Ovary (tissue), 9 donors: ENCODE measurements around the gene ME3. TPM values are rescaled to one million over a fixed set of nuclear protein-coding genes. Genes with fewer than 3 reads are reported as not detected.

Source experiments
- DNase-seq, 5 donors: peaks; one replicate each; pipeline ENCODE4 v3.0.0-alpha.2; 2019 to 2020
- H3K27ac ChIP-seq, 2 donors: fragments of 200-600 bp; one replicate each; pipeline versions ENCODE4 v1.5.1 to v1.8.0; 2019 to 2022
- H3K27me3 ChIP-seq: fragments of 200-600 bp; one replicate; pipeline ENCODE4 v1.8.0; 2022
- H3K36me3 ChIP-seq: fragments of 200-600 bp; sonication (generic); one replicate; pipeline ENCODE4 v1.5.1; 2019
- H3K4me1 ChIP-seq: one replicate; pipeline ENCODE4 v1.8.1; 2013; ENCODE audit warnings: mild to moderate bottlenecking, moderate library complexity; ENCODE audit not compliant: insufficient read depth
- H3K4me3 ChIP-seq: fragments of 200-600 bp; sonication (generic); one replicate; pipeline ENCODE4 v1.5.1; 2017
- H3K9me3 ChIP-seq, 2 donors: fragments of 200-600 bp in 1 of 2; sonication (generic) in 1 of 2; one replicate each; pipeline versions ENCODE4 v1.5.1 to v1.8.1; 2013 to 2019; ENCODE audit warnings: mild to moderate bottlenecking in 1 of 2, moderate library complexity in 1 of 2
- EP300 ChIP-seq: sonication (generic); formaldehyde crosslinking; IDR thresholded peaks from one replicate; pipeline ENCODE4 v1.6.1; 2017; ENCODE audit warnings: antibody characterized with exemption
- POLR2A ChIP-seq: fragments of 450-650 bp; IDR thresholded peaks from one replicate; pipeline ENCODE4 v1.6.1; 2017; ENCODE audit warnings: antibody characterized with exemption, mild to moderate bottlenecking, moderate library complexity
- WGBS, 3 donors: extraction: QIAGEN DNeasy Blood & Tissue Kit in 1 of 3; methylation state at CpG; one replicate each; pipeline versions ENCODE4 v1.1.5 to v1.1.7; 2013 to 2017; 5-methylcytosine and 5-hydroxymethylcytosine counted together
- intact Hi-C, 4 donors: fragments of 100-400 bp; cut with DNase I; formaldehyde crosslinking; loops; one replicate each; pipeline versions ENCODE4 v1.11.0 to v1.15.1; 2022 to 2023
- polyA plus RNA-seq, 2 donors: library from polyadenylated mRNA; stranded (reverse); fragments of 200-250 nt in 1 of 2; fragments of 350-450 nt in 1 of 2; fragmentation: Illumina TruSeq in 1 of 2; extraction: RNeasy Lipid Tissue Mini Kit (QIAGEN cat#74804) in 1 of 2; gene quantifications; one replicate each; pipeline ENCODE4 v1.2.3, GENCODE V29; 2013 to 2014
- total RNA-seq, 7 donors: library from RNA; depleted of rRNA in 2 of 7; stranded (reverse); fragments of >200 nt in 2 of 7; fragmentation: NEBNext Ultra II Directional in 3 of 7; extraction: Animal tissue kit (Norgen Biotek cat#: 25700) in 3 of 7; gene quantifications; one replicate each; pipeline versions ENCODE4 v1.1.0 to v1.2.4, GENCODE V29; 2016 to 2023
- TF ChIP-seq, protein P1 (sequence below), 3 donors: fragments of 450-650 bp in 2 of 3; fragments of 200-600 bp in 1 of 3; IDR thresholded peaks; one replicate each; pipeline versions ENCODE4 v1.5.1 to v1.8.0; 2016 to 2022; ENCODE audit warnings: antibody characterized with exemption in 3 of 3, mild to moderate bottlenecking in 1 of 3
- donor health status: DM: no; HTN: no; CAD: no; lungs with moderate emphysema.
- donor health status: DM: no; HTN: no; CAD: no.
- donor health status: Bipolar disorder and iron deficiency.
- donor health status: DM: yes; HTN: yes; CAD: no.
- donor health status: DM: no; HTN: no; CAD: no.
- donor health status: DM: yes; HTN: yes; CAD: no.

Gene ME3
- total and polyA plus RNA-seq, 9 donors: 25.2 to 48.6 (median 43.1) TPM

DNA sequence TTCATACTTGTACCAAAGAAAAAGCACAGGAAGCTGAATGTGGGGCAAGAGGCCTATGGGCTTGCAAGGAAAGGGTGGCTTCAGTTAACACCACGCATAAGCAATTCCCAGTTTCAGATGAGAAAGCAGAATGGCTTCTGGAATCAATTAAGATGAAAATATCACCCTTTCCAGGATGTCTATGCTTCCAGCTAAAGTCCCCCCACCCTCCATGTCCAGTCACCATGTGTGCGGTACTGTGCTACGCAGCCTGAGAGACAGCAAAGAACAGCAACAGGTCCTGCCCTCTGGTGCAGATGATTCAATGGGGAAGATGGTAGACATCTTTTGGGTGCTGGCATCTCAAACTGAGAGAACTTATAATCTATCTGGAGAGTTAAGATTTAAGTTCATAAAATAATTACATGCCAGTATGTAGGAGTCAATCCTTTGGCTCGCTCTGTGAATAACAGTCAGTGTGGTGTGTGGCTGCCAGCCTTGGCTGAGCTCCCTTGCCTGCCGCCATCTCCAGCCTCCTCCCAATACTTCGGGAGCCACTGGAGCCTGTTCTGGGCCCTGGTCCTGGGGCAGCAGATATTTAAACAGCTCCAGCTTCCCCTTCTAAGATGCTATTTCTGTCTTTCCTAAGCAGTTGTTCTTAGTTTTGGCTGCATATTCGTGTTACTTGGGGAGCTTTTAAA, 44.5 kb downstream of the ME3 start:
- H3K36me3 ChIP-seq: no peaks in the 10 kb centered on the region
- intact Hi-C loops: loop anchor here in 2 of 4 donors (2.0 to 10.0 kb wide), 2 partner anchors 45 to 177 kb away; partner anchors contain the start of genes ME3 (in 1 of the 2) and PRSS23 (in 1 of the 2)
- TF ChIP-seq EP300 (no peak), POLR2A (no peak)
- TF ChIP-seq, protein P1, sequence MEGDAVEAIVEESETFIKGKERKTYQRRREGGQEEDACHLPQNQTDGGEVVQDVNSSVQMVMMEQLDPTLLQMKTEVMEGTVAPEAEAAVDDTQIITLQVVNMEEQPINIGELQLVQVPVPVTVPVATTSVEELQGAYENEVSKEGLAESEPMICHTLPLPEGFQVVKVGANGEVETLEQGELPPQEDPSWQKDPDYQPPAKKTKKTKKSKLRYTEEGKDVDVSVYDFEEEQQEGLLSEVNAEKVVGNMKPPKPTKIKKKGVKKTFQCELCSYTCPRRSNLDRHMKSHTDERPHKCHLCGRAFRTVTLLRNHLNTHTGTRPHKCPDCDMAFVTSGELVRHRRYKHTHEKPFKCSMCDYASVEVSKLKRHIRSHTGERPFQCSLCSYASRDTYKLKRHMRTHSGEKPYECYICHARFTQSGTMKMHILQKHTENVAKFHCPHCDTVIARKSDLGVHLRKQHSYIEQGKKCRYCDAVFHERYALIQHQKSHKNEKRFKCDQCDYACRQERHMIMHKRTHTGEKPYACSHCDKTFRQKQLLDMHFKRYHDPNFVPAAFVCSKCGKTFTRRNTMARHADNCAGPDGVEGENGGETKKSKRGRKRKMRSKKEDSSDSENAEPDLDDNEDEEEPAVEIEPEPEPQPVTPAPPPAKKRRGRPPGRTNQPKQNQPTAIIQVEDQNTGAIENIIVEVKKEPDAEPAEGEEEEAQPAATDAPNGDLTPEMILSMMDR (IDR thresholded peaks at IDR 0.05): no peak
- 44 to 50% (median 46%) methylated on average over 7 of the region's 7 CpGs for WGBS, 3 donors
- no peaks in the 10 kb centered on the region for H3K27me3 ChIP-seq
- peaks cover 34% of the 10 kb centered on the region for H3K4me1 ChIP-seq
- DNase-seq: peak in 3 of 5 donors; percentile 36 to 52 (median 37)
- peak overlapping the region in 1 of 2 donors; percentile 84 for H3K27ac ChIP-seq
- no peak overlapping the region for H3K4me3 ChIP-seq
- no peaks in the 10 kb centered on the region for H3K9me3 ChIP-seq

DNA sequence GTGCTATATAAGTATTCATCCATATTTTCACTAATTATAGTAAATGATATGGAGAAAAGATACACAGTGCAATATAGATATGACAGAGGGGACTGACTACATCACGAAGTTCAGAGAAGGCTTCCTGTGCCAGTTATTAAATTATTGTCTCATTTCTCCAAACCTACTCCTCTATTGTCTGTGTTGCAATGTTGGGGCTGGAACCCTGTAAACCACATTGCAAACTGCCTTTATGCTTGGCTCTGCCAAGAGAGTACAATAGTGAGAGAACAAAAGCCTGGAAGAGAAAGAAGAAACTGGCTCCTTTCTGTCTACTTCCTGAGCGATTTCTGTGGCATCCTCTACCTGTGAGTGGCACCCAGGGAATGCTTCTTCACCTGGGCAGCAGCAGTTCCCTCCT, 46.4 kb downstream of the ME3 start:
- WGBS, 3 donors: 88 to 93% (median 92%) methylated on average over 2 of the region's 2 CpGs
- Histone ChIP-seq H3K27me3 (no peaks in the 10 kb centered on the region), H3K9me3 (no peaks in the 10 kb centered on the region), H3K27ac (peak overlapping the region in 1 of 2 donors; percentile 8), H3K4me3 (no peak overlapping the region), H3K36me3 (no peaks in the 10 kb centered on the region), H3K4me1 (peaks cover 36% of the 10 kb centered on the region)
- no peak for TF ChIP-seq POLR2A
- no peak for TF ChIP-seq EP300
- TF ChIP-seq, protein P1 (IDR thresholded peaks at IDR 0.05): no peak
- intact Hi-C loops: loop anchor here in 1 of 4 donors (10.0 kb wide), 1 partner anchor 179 kb away; the partner anchor contains the start of gene PRSS23
- DNase-seq: no peak

DNA sequence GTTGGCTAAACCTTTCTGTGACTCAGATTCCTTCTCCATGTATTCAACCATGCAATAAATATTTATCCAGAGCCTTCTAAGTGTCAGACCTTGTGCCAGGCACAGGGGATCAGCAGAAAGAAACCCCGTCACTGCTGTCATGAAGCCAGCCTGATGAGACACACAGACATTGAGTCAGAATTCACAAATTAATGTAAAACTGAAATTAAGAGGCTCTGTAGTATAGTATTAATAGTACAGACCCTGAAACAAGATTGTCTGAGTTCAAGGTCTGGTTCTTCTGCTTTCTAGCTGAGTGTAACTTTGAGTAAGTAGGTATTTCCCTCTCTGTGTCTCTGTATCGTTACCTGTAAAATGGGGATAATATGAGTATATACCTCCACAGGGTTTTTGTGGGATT, 46.9 kb downstream of the ME3 start:
- Histone ChIP-seq H3K27me3 (no peaks in the 10 kb centered on the region), H3K9me3 (no peaks in the 10 kb centered on the region), H3K27ac (peak overlapping the region in 1 of 2 donors; percentile 8), H3K36me3 (no peaks in the 10 kb centered on the region), H3K4me1 (peaks cover 32% of the 10 kb centered on the region), H3K4me3 (no peak overlapping the region)
- TF ChIP-seq EP300: no peak
- intact Hi-C loops: loop anchor here in 1 of 4 donors (10.0 kb wide), 1 partner anchor 179 kb away; the partner anchor contains the start of gene PRSS23
- 88 to 95% (median 88%) methylated on average over 2 of the region's 2 CpGs for WGBS, 3 donors
- DNase-seq: no peak

DNA sequence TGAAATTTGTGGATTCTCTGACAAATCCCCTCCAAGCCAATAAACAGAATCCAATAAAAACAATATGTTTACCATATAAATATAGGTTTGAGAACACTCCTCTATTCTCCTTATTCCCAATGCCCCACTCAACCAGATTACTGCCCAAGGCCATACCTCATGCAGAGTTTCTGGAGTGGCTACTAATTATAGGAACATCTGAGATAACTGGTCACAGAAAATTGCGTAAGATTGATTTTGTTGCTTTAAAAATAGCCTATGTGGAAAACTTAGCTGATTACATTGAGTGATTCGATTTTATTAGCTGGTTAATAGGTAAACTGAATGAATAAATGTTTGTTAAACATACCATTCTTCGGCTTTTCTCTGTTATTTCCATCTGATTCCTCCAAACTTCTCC, 48.0 kb downstream of the ME3 start:
- intact Hi-C loops: loop anchor here in 1 of 4 donors (10.0 kb wide), 1 partner anchor 180 kb away; the partner anchor contains the start of gene PRSS23
- DNase-seq: no peak
- H3K4me1 ChIP-seq: peaks cover 24% of the 10 kb centered on the region
- H3K4me3 ChIP-seq: no peak overlapping the region
- no peak overlapping the region for H3K27ac ChIP-seq
- TF ChIP-seq EP300: no peak
- no peak for TF ChIP-seq POLR2A
- TF ChIP-seq, protein P1 (IDR thresholded peaks at IDR 0.05): no peak
- H3K36me3 ChIP-seq: no peaks in the 10 kb centered on the region
- no peaks in the 10 kb centered on the region for H3K27me3 ChIP-seq
- H3K9me3 ChIP-seq: no peaks in the 10 kb centered on the region
- 51 to 61% (median 52%) methylated on average over 3 of the region's 3 CpGs for WGBS, 3 donors

DNA sequence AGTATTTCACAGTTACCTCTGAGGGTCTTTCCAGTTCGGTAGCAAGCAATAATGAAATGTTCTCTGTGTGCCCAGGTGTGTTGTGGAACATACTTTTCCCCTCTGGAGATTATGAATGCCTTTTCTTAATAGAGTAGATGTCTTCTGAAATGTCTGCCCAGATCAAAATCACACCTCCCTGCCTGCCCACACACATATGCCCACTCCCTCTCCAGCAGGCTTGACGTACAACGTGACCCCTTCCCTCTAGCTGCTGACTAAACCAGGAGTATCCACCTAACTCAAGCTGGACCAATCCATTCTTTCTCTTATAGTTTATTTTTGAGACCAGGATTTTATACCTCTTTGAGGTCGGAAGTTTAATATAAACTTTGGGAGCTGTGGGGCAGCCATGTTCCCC, 48.7 kb downstream of the ME3 start:
- H3K27ac ChIP-seq: no peak overlapping the region
- intact Hi-C loops: loop anchor here in 1 of 4 donors (10.0 kb wide), 1 partner anchor 181 kb away; the partner anchor contains the start of gene PRSS23

More for the DNA sequence above, 48.7 kb downstream of the ME3 start:
- no peaks in the 10 kb centered on the region for H3K27me3 ChIP-seq
- H3K4me3 ChIP-seq: no peak overlapping the region
- WGBS, 3 donors: 77 to 93% (median 92%) methylated on average over 4 of the region's 4 CpGs
- TF ChIP-seq EP300: no peak
- TF ChIP-seq, protein P1 (IDR thresholded peaks at IDR 0.05): no peak
- TF ChIP-seq POLR2A: no peak
- H3K36me3 ChIP-seq: no peaks in the 10 kb centered on the region
- no peaks in the 10 kb centered on the region for H3K9me3 ChIP-seq
- H3K4me1 ChIP-seq: peaks cover 21% of the 10 kb centered on the region
- DNase-seq: no peak
